NB4 (cell line): Measurements from ENCODE around the gene ABLIM2.

Source experiments
- MYC ChIP-seq: IDR thresholded peaks from 2 replicates; pipeline ENCODE4 v1.6.1; 2011; ENCODE audit warnings: low read depth, low read length
- POLR2A ChIP-seq: IDR thresholded peaks from 2 replicates; pipeline ENCODE4 v1.6.1; 2011; ENCODE audit warnings: mild to moderate bottlenecking; ENCODE audit not compliant: insufficient read length; ENCODE audit errors: extremely low read depth
- TF ChIP-seq, protein P1 (sequence below): IDR thresholded peaks from one replicate; pipeline ENCODE4 v1.5.1; 2012; ENCODE audit warnings: low read depth, low read length
- TF ChIP-seq, protein P2 (sequence below): IDR thresholded peaks from 2 replicates; pipeline ENCODE4 v1.6.1; 2011; ENCODE audit warnings: low read depth, low read length

- TF ChIP-seq, protein P1, sequence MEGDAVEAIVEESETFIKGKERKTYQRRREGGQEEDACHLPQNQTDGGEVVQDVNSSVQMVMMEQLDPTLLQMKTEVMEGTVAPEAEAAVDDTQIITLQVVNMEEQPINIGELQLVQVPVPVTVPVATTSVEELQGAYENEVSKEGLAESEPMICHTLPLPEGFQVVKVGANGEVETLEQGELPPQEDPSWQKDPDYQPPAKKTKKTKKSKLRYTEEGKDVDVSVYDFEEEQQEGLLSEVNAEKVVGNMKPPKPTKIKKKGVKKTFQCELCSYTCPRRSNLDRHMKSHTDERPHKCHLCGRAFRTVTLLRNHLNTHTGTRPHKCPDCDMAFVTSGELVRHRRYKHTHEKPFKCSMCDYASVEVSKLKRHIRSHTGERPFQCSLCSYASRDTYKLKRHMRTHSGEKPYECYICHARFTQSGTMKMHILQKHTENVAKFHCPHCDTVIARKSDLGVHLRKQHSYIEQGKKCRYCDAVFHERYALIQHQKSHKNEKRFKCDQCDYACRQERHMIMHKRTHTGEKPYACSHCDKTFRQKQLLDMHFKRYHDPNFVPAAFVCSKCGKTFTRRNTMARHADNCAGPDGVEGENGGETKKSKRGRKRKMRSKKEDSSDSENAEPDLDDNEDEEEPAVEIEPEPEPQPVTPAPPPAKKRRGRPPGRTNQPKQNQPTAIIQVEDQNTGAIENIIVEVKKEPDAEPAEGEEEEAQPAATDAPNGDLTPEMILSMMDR = no peak
- TF ChIP-seq POLR2A = no peak
- no peak for TF ChIP-seq MYC
- TF ChIP-seq, protein P2, sequence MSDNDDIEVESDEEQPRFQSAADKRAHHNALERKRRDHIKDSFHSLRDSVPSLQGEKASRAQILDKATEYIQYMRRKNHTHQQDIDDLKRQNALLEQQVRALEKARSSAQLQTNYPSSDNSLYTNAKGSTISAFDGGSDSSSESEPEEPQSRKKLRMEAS = no peak
These were observed 202.3 kb downstream of the ABLIM2 start for GRCh38 chr4:7956270-7956808.
